ENCODE measurements around the gene SDK1.

Gene SDK1

DNA sequence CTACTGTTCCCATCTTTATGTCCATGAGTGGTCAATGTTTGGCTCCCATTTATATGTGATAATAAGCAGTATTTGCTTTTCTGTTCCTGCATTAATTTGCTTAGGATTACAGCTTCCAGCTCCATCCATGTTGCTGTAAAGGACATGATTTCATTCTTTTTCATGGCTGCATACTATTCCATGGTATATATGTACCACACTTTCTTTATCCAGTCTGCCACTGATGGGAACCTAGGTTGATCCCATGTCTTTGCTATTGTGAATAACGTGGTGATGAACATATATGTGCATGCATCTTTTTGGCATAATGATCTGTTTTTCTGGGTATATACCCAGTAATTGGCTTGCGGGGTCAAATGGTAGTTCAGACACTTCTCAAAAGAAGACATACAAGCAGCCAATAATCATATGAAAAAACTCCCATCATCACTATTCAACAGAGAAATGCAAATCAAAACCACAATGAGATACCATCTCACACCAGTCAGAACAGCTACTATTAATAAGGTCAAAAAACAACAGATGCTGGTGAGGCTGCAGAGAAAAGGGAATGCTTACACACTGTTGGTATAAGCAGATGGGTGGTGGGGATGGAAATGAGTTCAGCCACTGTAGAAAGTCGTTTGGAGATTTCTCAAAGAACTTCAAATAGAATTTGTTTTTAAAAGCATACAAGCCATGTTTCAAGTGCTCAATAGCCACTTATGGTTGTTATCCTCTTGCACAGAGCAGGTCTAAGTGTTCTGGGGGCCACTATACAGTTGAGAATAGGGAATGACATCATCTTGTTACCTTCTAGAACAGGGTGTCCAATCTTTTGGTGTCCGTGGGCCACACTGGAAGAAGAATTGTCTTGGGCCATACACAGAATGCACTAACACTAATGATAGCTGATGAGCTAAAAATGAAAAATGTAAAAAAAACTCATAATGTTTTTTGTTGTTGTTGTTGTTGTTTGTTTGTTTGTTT, 23.2 kb upstream of the SDK1 start:
- TF ChIP-seq, protein P1, sequence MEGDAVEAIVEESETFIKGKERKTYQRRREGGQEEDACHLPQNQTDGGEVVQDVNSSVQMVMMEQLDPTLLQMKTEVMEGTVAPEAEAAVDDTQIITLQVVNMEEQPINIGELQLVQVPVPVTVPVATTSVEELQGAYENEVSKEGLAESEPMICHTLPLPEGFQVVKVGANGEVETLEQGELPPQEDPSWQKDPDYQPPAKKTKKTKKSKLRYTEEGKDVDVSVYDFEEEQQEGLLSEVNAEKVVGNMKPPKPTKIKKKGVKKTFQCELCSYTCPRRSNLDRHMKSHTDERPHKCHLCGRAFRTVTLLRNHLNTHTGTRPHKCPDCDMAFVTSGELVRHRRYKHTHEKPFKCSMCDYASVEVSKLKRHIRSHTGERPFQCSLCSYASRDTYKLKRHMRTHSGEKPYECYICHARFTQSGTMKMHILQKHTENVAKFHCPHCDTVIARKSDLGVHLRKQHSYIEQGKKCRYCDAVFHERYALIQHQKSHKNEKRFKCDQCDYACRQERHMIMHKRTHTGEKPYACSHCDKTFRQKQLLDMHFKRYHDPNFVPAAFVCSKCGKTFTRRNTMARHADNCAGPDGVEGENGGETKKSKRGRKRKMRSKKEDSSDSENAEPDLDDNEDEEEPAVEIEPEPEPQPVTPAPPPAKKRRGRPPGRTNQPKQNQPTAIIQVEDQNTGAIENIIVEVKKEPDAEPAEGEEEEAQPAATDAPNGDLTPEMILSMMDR (IDR thresholded peaks at IDR 0.05; ENCODE audit: insufficient read depth, low read depth, low read length, missing control alignments) = no peak
- no peak for DNase-seq (ENCODE audit: low read depth)
- H3K4me3 ChIP-seq (ENCODE audit: low read length) = no peak overlapping the region

- TF ChIP-seq, protein P1 (IDR thresholded peaks at IDR 0.05; ENCODE audit: insufficient read depth, low read depth, low read length, missing control alignments) = no peak
- no peak overlapping the region for H3K4me3 ChIP-seq (ENCODE audit: low read length)
- no peak for DNase-seq (ENCODE audit: low read depth)
Measured at GRCh38 chr7:3279147-3279818, 21.8 kb upstream of the SDK1 start.

DNA sequence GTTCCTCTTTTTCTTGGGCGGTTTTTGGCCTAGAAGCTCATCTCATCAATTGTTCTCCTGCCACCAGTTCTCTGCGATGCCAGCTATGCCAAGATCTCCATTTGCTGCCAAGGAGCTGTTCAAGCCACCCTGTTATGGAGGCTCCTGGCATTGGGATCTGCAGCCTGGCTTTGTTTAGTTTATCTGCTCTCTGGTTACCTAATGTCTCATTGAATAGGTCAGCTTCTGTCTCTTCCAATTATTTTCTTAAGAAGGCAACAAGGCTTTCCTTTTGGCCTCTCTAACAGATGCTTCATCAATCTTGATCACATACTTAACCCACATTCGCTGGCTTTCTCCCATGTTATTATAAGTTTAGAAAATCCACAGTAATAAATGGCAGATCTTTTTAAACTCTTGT, 20.6 kb upstream of the SDK1 start:
- TF ChIP-seq, protein P1 (IDR thresholded peaks at IDR 0.05; ENCODE audit: insufficient read depth, low read depth, low read length, missing control alignments) = no peak
- DNase-seq (ENCODE audit: low read depth) = no peak
- H3K4me3 ChIP-seq (ENCODE audit: low read length) = no peak overlapping the region

GRCh38 chr7:3280946-3281656, 20.0 kb upstream of the SDK1 start:
- TF ChIP-seq, protein P1 (IDR thresholded peaks at IDR 0.05; ENCODE audit: insufficient read depth, low read depth, low read length, missing control alignments) = no peak

DNA sequence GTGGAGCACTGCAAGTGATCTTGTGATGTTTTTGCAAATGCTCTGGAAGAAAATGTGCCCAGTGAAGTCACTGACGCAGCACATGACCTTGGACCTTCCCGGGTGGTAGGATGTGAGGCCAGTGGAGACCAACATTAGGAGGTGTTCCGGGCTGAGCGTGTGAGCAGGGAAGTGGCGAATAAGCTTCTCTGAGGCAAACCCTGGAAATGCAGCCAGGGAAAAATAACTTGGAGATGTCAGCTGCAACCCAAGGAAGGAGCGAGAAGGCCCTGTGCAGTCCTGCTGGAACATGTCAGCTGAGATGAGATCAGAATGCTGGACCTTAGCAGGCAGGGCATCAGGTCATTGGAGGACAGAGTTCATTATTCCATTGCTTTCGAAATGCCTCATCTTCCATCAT, 18.6 kb upstream of the SDK1 start:
- peak; percentile 5 for DNase-seq (ENCODE audit: low read depth)
- TF ChIP-seq, protein P1 (IDR thresholded peaks at IDR 0.05; ENCODE audit: insufficient read depth, low read depth, low read length, missing control alignments) = no peak
- no peak overlapping the region for H3K4me3 ChIP-seq (ENCODE audit: low read length)

More at GRCh38 chr7:3280946-3281656, 20.0 kb upstream of the SDK1 start:
- no peak overlapping the region for H3K4me3 ChIP-seq (ENCODE audit: low read length)
- no peak for DNase-seq (ENCODE audit: low read depth)

DNA sequence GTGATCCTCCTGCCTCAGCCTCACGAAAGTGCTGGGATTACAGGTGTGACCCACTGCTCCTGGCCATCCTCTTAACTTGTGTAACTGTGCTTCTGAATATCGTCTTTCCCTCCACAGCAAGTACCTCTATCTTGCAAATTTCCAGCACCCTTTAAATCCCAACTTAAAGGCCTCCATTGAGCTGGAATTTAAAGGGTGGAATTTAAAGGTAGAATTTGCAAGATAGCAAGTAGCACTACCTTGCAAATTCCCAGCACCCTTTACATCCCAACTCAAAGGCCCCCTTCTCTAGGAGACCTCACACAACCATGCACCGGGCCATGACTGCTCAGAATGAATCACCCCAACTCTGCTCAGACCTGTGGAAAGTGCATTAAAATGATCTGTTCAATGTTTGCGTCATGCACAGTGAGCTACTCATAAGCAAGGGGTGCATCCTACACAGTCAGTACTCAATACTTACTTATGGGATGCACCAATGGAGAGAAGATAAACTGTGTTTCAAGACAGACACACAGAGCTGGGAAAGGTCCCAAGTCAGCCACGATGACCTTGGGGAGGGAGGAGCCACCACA, 17.8 kb upstream of the SDK1 start:
- TF ChIP-seq, protein P1 (IDR thresholded peaks at IDR 0.05; ENCODE audit: insufficient read depth, low read depth, low read length, missing control alignments) = no peak
- no peak overlapping the region for H3K4me3 ChIP-seq (ENCODE audit: low read length)
- peak; percentile 42 for DNase-seq (ENCODE audit: low read depth)
